Common myeloid progenitor, CD34-positive (primary cell): Measurements from ENCODE around the gene PPP2R1B.

Source experiments
- CTCF ChIA-PET: fragments of 350-600 bp; sonication (Branson Sonifier 250); formaldehyde crosslinking; loops from one replicate; lab custom pipeline; 2021; ENCODE audit warnings: antibody characterized with exemption; lab: Charles Lee
- POLR2A ChIA-PET: fragments of 350-600 bp; sonication (Branson Sonifier 250); formaldehyde crosslinking; loops from one replicate; lab custom pipeline; 2021; ENCODE audit warnings: antibody characterized with exemption; lab: Charles Lee
- DNase-seq, 3 donors: peaks; one replicate each; pipeline versions ENCODE4 v3.0.0 to v3.0.0-alpha.2; 2013
- H3K27ac ChIP-seq, 2 experiments: 1 replicate in 1 of 2; 2 replicates in 1 of 2; pipeline ENCODE4 v1.7.0; 2013; ENCODE audit warnings: inconsistent platforms in 2 of 2, low read length in 2 of 2, mild to moderate bottlenecking in 2 of 2, low read depth in 1 of 2, moderate library complexity in 1 of 2; ENCODE audit not compliant: severe bottlenecking in 2 of 2, insufficient read depth in 1 of 2, poor library complexity in 1 of 2
- H3K27me3 ChIP-seq, 5 experiments: replicated peaks in 2 of 5; 1 replicate in 3 of 5; 2 replicates in 2 of 5; pipeline versions ENCODE4 v1.6.1 to v1.7.0; 2013; ENCODE audit warnings: low read length in 4 of 5, mild to moderate bottlenecking in 2 of 5, moderate library complexity in 2 of 5, inconsistent platforms in 1 of 5; ENCODE audit not compliant: insufficient read depth in 5 of 5, control insufficient read depth in 4 of 5
- H3K36me3 ChIP-seq, 4 experiments: 1 replicate in 2 of 4; 2 replicates in 2 of 4; pipeline versions ENCODE4 v1.6.1 to v1.7.0; 2013; ENCODE audit warnings: low read length in 3 of 4, control low read depth in 1 of 4, mild to moderate bottlenecking in 1 of 4; ENCODE audit not compliant: control insufficient read depth in 4 of 4, insufficient read depth in 4 of 4
- H3K4me1 ChIP-seq, 4 experiments: 1 replicate in 3 of 4; 2 replicates in 1 of 4; pipeline versions ENCODE4 v1.6.1 to v1.7.1; 2013; ENCODE audit warnings: low read length in 3 of 4, mild to moderate bottlenecking in 3 of 4, control low read depth in 1 of 4, inconsistent platforms in 1 of 4, moderate library complexity in 1 of 4; ENCODE audit not compliant: control insufficient read depth in 4 of 4, insufficient read depth in 4 of 4; ENCODE audit errors: control extremely low read depth in 1 of 4
- H3K4me3 ChIP-seq, 7 experiments: 1 replicate in 4 of 7; 2 replicates in 3 of 7; pipeline versions ENCODE4 v1.5.1 to v1.7.0; 2013; ENCODE audit warnings: mild to moderate bottlenecking in 7 of 7, low read length in 6 of 7, moderate library complexity in 6 of 7, inconsistent platforms in 2 of 7, low read depth in 2 of 7, control low read depth in 1 of 7; ENCODE audit not compliant: insufficient read depth in 4 of 7, control insufficient read depth in 1 of 7; ENCODE audit errors: extremely low read depth in 1 of 7
- H3K9me3 ChIP-seq, 5 experiments: 1 replicate in 4 of 5; 2 replicates in 1 of 5; pipeline versions ENCODE4 v1.6.1 to v1.7.1; 2013; ENCODE audit warnings: low read length in 4 of 5, mild to moderate bottlenecking in 2 of 5, inconsistent platforms in 1 of 5, low read depth in 1 of 5, moderate library complexity in 1 of 5; ENCODE audit not compliant: control insufficient read depth in 4 of 5, insufficient read depth in 2 of 5; ENCODE audit errors: control extremely low read depth in 1 of 5
- WGBS: methylation state at CpG from one replicate; pipeline ENCODE4 v1.1.5; 2013; ENCODE audit not compliant: insufficient coverage; 5-methylcytosine and 5-hydroxymethylcytosine counted together

The PPP2R1B gene

DNA sequence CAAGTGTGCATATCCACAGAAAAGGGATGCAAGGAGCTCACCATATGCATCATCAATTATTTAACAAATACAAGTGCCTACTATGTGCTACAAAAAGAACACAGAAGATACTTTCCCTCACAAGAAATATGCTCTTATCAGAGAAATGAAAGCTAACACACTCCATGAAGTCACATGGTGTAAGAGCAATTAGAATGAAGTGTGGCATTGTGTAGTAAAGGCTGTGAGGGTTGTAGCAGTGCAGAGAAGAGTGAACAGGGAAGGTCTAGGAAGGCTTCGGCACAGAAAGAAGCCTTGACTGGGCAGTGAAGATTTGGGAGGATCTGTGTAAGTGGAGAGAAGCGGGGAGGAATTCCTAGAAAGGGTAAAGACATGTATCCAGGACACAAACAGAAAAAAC lies 22.5 kb downstream of the PPP2R1B start:
- no peaks in the 10 kb centered on the region for H3K4me1 ChIP-seq
- POLR2A ChIA-PET: interaction anchor here (1.3 kb wide), 1 partner anchor 28 kb away, joined by 3 read pairs; no protein-coding TSS in a partner anchor
- H3K27me3 ChIP-seq: no peaks in the 10 kb centered on the region
- H3K9me3 ChIP-seq: no peaks in the 10 kb centered on the region
- no peak overlapping the region for H3K27ac ChIP-seq
- H3K4me3 ChIP-seq: no peak overlapping the region
- WGBS: 100% methylated on average over 2 of the region's 2 CpGs
- no peak for DNase-seq
- H3K36me3 ChIP-seq: peaks cover 34 to 71% (median 58%) of the 10 kb centered on the region in 4 experiments
- CTCF ChIA-PET: interaction anchor here (0.8 to 0.9 kb wide), 2 partner anchors 11 to 19 kb away, joined by 3 to 4 read pairs; no protein-coding TSS in a partner anchor

DNA sequence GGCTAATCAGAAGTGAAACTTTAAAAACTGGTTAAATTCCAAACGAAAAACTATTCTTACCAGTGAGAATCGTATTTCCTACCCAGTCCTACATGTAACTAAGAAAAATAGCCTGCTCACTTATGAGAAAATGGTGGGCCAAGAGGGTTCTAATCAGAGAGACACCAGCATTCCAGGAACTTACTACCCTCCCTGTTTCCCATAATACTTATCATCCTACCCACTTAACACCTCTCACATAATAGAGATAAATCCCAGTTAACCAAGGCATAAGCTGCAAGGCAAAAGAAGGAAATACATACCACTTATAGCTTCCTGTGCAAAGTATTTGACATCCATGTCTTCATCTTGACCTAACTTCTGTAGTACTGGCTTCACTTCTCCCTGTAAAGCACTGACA lies 24.4 kb downstream of the PPP2R1B start:
- Histone ChIP-seq H3K9me3 (no peaks in the 10 kb centered on the region), H3K27me3 (no peaks in the 10 kb centered on the region), H3K4me3 (no peak overlapping the region), H3K27ac (no peak overlapping the region), H3K4me1 (no peaks in the 10 kb centered on the region), H3K36me3 (peaks cover 26 to 65% (median 47%) of the 10 kb centered on the region in 4 experiments)
- WGBS: 100% methylated on average over 2 of the region's 2 CpGs
- no peak for DNase-seq
- ChIA-PET POLR2A (no interaction called here), CTCF (interaction anchor here (1.1 kb wide), 1 partner anchor 9 kb away, joined by 3 read pairs; no protein-coding TSS in a partner anchor)

DNA sequence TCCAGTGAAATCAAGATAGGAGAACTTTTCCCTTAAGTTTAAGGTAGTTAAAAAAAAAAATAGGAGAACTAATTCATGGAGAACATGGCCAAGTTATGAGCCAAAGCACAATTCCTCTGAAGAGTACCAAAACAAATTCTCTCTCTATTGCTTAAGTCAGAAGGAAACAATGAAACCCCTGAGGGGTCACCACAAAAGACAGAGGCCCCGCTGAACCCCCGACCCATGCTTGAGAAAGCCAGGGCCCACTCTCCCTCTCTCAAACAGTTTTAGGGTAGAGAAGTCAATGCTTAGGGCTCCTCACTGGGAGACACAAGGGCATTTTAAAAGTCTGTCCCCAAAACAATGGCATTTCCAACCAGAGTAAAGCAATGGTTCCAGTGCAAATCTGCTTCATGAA lies 26.9 kb downstream of the PPP2R1B start:
- POLR2A ChIA-PET: no interaction called here
- H3K9me3 ChIP-seq: no peaks in the 10 kb centered on the region
- no peaks in the 10 kb centered on the region for H3K27me3 ChIP-seq
- no peaks in the 10 kb centered on the region for H3K4me1 ChIP-seq
- H3K36me3 ChIP-seq: peaks cover 17 to 46% (median 35%) of the 10 kb centered on the region in 4 experiments
- 94% methylated on average over 2 of the region's 2 CpGs for WGBS
- no peak for DNase-seq
- CTCF ChIA-PET: no interaction called here
- H3K27ac ChIP-seq: no peak overlapping the region
- H3K4me3 ChIP-seq: no peak overlapping the region

DNA sequence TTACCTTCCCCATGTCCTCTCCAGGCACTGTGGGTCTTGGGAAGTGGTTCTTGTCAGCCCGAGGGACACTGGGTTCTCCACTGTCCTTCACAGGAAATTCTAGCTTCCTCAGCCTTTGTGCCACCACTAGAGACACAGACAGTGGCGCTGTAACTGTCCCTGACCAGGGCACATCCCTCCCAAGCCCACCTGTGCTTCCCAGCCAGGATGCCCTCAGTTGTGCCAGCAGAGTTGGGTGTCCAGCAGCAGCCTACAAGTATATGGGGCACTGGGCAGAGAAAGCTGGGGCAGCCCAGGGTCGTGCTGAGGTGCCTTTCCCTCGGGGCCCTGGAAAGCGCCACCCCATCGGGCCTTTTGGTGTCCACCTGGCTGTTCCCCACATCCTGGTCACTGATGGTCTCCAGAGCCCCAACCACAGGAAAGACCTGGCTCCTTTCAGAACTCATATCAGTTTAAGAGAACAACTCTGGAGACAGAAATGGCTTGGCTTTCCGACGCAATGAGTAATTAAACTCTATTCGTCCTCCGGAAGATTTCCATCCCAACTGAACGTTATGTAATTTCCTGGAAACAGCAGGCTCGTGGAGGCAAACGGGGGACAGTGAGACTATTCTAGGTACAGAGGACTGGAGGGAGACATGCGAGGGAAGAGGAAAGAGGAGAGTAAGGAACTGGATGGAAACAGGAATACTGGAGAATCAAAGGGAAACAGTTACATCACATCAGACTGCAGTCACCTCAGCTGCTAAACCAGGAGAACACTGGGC lies 28.6 kb downstream of the PPP2R1B start:
- Histone ChIP-seq H3K36me3 (peaks cover 9 to 33% (median 25%) of the 10 kb centered on the region in 4 experiments), H3K9me3 (no peaks in the 10 kb centered on the region), H3K27me3 (no peaks in the 10 kb centered on the region), H3K27ac (no peak overlapping the region), H3K4me1 (no peaks in the 10 kb centered on the region), H3K4me3 (no peak overlapping the region)
- ChIA-PET CTCF (no interaction called here), POLR2A (interaction anchor here (0.5 kb wide), 1 partner anchor 11 kb away, joined by 3 read pairs; no protein-coding TSS in a partner anchor)
- DNase-seq: no peak
- WGBS: 94% methylated on average over 13 of the region's 14 CpGs

DNA sequence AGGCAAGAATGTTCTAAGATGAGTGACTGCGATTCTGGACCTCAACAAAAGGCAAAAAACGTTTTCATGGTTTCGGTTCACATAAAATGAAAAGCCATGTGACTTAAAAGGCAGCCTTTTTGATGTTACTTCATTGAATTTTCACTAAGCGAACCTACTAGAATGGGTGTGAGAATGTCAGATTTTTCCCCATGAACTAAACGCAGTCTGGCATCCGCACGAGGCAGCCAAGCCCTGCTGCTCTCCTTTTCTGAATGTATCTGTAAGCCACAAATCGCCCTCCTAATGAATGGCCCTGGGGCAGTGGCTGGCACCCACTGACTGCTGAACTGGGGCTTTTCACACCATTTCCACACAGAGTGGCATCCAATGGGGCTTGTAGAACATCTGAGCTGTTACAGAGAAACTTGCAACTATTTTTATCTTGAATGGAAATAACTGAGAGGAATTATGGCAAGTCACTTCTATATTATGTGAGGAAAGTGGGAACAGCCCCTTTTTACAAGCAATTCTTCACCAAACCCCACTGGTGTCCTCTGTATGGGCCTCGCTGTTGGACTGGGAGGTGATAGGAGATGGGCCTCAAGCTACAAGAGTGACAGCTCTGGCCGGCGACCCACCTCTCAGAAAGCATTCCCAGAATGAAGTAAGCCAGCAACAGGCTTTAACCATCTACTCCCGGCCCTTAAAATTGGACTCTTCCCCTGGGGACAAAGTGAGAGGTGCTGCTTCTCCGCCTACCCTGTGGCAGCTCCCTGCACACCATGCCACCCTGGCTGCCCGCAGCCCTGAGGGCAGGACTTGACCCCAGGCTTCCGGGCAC lies 29.4 kb downstream of the PPP2R1B start:
- peaks cover 7 to 30% (median 24%) of the 10 kb centered on the region in 4 experiments for H3K36me3 ChIP-seq
- 96% methylated on average over 14 of the region's 15 CpGs for WGBS
- ChIA-PET POLR2A (no interaction called here), CTCF (no interaction called here)
- no peaks in the 10 kb centered on the region for H3K9me3 ChIP-seq
- H3K27ac ChIP-seq: no peak overlapping the region
- no peaks in the 10 kb centered on the region for H3K27me3 ChIP-seq
- no peaks in the 10 kb centered on the region for H3K4me1 ChIP-seq
- DNase-seq: no peak
- no peak overlapping the region for H3K4me3 ChIP-seq

DNA sequence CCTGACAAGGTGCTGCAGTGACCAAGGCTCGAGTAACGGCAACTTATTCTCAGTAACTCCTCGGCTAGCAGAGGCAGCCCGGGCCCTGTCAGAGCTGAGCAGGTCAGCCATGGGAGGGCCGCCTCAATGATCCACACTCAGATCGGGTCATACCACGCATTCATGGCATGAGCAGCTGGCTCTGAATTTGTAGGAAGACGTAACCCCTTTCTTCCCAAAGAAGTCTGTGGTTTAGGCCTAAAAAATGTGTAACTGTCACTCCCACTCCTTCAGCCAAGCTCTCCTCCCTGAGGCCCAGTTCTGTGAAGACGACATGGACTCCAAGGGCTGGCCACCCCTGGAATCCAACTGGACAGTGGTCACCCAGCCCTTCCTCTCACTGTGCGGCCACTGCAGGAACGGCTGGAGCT lies 30.0 kb downstream of the PPP2R1B start:
- no peak overlapping the region for H3K4me3 ChIP-seq
- 95% methylated on average over 11 of the region's 11 CpGs for WGBS

More for the DNA sequence above, 30.0 kb downstream of the PPP2R1B start:
- Histone ChIP-seq H3K27me3 (no peaks in the 10 kb centered on the region), H3K9me3 (no peaks in the 10 kb centered on the region), H3K4me1 (no peaks in the 10 kb centered on the region), H3K27ac (no peak overlapping the region), H3K36me3 (peaks cover 7 to 23% (median 17%) of the 10 kb centered on the region in 4 experiments)
- ChIA-PET CTCF (no interaction called here), POLR2A (no interaction called here)
- DNase-seq: no peak
